Adrenal gland (tissue), 5 donors: ENCODE data around the gene CCDC74B.
"Not testable (repeated sequence)": the region's sequence is repeated elsewhere in the genome, so short reads cannot be mapped to it uniquely, and the experiment has no call there.

Experiments
- CTCF ChIP-seq, 6 experiments: fragments of 450-650 bp in 4 of 6; fragments of 200-600 bp in 2 of 6; sonication (generic) in 1 of 6; IDR thresholded peaks; 1 replicate in 5 of 6; 2 replicates in 1 of 6; pipeline versions ENCODE4 v1.5.1 to v1.8.0; 2016 to 2021; ENCODE audit warnings: antibody characterized with exemption in 6 of 6, mild to moderate bottlenecking in 2 of 6, moderate library complexity in 1 of 6
- POLR2A ChIP-seq, 2 donors: fragments of 450-650 bp; IDR thresholded peaks; one replicate each; pipeline ENCODE4 v1.6.1; 2017; ENCODE audit warnings: antibody characterized with exemption in 2 of 2, mild to moderate bottlenecking in 2 of 2, moderate library complexity in 1 of 2
- donor health status: DM: no; HTN: no; CAD: no.

DNA sequence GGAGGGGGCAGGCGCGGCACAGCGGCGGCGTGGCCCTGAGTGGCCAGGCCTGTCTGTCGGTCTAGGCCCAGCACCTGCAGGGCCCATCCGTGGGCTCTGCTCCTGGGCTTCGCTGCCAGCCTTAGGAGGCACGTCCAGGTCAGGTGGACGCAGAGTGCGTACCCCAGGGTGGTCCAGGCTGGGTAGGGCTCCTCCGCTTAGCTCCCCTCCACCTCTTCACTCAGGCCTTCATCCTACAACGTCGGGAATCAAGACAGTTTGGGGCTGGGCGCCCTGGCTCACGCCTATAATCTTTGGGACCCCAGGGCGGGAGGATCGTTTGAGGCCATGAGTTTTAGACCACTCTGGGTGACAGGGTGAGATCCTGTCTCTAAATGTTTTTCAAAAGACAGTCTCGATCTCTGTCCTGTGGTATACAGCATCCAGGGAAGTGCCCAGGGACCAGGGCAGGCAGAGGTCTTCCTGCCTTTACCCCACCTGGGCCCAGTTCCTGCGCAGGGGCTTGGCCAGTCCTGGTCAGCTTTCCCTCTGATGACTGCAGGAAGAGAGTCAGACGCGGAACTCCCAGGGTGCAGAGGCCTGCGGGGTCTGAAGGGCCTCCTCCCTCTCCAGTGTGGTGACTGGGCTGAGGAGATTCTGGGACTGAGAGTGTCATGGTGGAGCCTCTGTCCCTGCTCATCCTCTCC lies 38.1 kb upstream of the CCDC74B start:
- TF ChIP-seq CTCF, POLR2A (IDR thresholded peaks at IDR 0.05): not testable (repeated sequence)
